Measurements from ENCODE around the gene LETMD1. TPM values are rescaled to one million over a fixed set of nuclear protein-coding genes. Genes with fewer than 3 reads are reported as not detected.
A peak's percentile ranks its signal among the peaks of the same experiment; 100 is the strongest.
"Not testable (repeated sequence)": the region's sequence is repeated elsewhere in the genome, so short reads cannot be mapped to it uniquely, and the experiment has no call there.

The LETMD1 gene, protein sequence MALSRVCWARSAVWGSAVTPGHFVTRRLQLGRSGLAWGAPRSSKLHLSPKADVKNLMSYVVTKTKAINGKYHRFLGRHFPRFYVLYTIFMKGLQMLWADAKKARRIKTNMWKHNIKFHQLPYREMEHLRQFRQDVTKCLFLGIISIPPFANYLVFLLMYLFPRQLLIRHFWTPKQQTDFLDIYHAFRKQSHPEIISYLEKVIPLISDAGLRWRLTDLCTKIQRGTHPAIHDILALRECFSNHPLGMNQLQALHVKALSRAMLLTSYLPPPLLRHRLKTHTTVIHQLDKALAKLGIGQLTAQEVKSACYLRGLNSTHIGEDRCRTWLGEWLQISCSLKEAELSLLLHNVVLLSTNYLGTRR
- total RNA-seq (2014; rRNA removed; shearing (Covaris generic)) = 26.0 and 28.3 TPM in 2 replicates

DNA sequence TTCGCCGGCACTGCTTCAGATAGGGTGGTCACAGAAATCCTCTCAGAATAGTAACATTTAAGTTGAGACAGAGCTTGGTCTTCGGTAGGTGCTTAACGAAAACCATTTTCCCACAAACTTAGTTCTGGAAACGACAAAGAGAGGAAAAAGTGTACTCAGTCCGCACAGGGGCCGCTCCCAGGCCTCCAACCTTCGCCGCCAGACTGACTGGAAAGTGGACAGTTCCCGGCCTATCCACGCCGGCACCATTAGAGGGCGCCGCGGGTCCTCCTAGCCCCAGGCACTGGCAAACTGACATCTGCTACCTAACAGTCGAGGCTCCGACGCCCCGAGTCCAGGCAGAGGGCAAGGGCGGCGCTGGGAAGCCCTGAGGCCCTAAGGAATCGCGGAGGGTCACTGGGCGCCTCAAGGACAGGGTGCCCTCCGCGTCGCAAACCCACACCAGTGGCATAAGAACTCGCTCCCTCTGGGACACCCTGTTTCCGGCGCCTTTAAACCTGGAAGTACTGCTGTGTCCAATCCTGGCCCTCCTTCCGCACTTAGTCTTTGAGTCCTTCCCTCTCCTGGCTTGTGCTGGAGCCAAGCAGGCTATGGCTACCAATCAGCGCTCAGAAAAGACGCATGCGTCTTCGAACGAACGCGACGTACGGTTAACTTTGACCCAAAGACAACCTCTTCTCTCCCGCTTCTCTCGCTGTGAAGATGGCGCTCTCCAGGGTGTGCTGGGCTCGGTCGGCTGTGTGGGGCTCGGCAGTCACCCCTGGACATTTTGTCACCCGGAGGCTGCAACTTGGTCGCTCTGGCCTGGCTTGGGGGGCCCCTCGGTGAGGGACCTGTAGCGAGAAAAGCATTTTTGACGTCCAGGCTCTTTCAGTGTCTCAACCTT, at the start of gene LETMD1:
Gene LETMD1 (plus strand): TSS at position 673 of the 886 bp plus-strand sequence. CDS start 30 bp downstream, at position 703.
- DNase-seq (ENCODE audit: low read depth) = peak; percentile 97

- DNase-seq (ENCODE audit: low read depth) = no peak
These were observed 49.0 kb upstream of the LETMD1 start for GRCh38 chr12:50999093-50999492.

GRCh38 chr12:51000245-51000644, 47.9 kb upstream of the LETMD1 start:
- DNase-seq (ENCODE audit: low read depth) = peak; percentile 37

DNA sequence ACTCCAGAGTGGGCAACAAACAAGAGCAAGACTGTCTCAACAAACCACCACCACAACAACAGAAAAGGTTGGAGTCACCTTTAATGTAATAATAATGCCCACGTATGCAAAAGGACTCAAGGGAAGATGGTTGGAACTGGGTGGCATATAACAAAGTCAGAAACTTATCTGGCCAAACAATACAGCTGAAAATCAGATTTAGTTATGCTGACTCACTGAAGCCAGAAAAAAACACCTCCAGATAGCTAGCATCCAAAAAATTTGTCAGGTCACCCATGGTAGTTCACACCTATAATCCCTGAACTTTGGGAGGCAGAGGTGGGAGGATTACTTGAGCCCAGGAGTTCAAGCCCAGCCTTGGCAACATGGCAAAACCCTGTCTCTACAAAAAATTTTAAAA, 46.3 kb upstream of the LETMD1 start:
- DNase-seq (ENCODE audit: low read depth) = no peak

DNA sequence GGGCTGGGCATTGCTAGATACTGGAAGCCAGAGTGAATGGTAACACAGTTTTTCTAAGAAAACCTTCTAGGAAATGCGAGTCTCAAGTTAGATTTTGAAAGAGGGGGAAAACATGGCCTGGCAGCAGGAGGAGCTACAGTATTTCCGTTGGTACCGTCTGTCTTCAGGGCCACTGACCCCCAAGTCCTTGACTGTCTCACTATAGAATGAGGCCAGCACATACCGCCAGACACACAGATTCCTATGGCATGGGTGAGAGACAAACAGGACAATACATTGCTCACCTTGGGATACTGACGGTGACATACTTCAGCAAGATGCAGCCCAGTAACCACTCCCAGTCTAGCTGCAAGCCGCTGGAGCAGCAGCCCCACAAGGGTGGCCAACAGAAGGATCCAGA, 43.6 kb upstream of the LETMD1 start:
- DNase-seq (ENCODE audit: low read depth) = no peak

DNA sequence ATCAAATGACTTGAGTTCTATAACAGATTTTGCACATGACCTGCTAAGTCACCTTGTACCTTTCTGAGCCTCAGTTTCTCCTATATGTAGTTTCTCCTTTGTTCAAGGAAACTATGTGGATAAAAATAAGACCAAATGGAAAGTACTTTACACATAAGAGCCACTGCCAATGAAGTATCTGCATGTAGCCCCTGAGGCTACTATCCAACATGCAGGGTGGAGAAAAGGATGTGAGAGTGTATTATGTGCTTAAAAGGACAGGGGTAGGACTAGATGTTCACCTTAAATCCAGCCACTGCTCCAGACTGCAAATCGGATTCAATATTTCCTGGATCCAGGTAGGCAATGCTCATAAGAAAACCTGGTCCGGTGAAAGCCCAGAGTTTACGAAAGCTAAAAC, 43.1 kb upstream of the LETMD1 start:
- DNase-seq (ENCODE audit: low read depth) = no peak

DNA sequence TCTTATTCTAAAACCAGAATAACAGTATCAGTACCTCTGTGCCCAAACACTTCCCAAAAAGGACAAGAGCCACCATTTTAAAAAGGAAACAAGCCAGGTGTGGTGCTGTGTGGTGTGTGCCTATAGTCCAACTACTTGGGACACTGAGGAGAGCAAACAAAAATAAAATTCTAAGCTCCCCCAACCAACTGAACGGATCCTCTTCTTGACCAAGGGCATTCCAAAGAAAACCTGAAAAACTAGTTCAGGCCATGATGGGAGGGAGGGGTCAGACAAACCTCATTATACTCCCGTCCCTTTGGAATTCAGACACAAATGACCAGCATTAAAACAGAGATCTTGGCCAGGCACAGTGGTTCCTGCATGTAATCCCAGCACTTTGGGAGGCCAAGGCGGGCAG, 42.5 kb upstream of the LETMD1 start:
- no peak for DNase-seq (ENCODE audit: low read depth)

DNA sequence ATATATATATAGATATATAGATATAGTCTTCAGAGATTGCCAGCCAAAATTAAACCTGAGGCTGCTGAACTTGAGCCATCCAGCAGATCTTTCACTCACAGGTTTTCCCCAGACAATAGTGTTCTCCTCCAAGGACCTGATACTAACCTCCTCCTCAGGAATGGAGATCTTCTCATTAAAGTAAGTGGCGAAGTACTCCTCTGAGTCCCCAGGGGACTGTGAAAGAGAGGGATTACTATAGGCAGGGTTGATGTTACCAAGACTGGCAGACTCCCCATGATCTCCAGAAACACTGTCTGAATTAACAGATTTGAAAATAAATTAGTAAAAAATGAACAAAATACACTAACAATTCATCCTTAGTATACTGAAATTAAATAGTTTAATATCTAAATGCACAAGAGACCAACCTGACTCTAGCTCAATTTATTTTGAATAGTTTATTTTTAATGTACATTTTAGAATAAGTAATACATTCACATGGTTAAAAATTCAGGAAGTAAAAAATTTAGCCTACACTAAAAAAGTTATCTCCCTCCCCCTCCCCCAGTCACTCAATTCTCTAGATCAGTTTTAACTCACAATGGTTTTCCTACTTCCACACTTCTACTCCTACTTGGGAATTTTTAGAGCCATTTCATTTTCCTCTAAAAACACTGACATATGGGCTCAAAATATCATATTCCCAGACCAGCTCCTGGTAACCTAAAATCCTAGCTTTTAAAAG, 39.6 kb upstream of the LETMD1 start:
- no peak for DNase-seq (ENCODE audit: low read depth)

GRCh38 chr12:51009056-51009440, 39.1 kb upstream of the LETMD1 start:
- peak; percentile 51 for DNase-seq (ENCODE audit: low read depth)

GRCh38 chr12:51011955-51012354, 36.2 kb upstream of the LETMD1 start:
- DNase-seq (ENCODE audit: low read depth) = no peak

DNA sequence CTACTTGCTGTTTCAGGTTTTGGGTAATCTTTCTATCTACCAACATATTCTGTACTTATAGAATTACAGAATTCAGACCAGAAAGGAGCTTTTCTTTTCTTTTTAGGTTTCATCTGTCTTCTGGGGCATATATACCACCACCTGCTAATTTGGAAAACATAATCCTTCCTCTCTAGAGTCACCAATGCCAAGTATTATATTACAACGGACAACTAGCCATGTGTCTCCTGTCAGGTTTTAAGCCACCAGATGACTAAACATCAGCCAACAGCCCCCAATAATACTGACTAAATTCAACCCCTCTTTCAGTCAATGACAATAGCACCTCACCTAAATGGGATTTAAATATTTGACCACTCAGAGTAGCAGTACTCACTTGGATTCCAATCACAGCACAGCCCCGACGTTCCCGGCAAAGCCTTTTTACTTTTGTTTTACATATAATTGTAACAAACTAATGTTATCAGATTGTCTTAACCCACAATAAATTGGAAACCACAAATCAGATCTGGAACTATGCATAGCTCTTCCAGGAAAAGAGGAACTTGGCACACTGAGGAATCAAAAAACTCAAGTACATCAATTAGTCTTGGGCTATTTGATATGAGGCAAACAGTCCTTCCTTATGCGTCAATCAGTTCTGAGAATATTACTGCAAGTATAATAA, 35.4 kb upstream of the LETMD1 start:
- no peak for DNase-seq (ENCODE audit: low read depth)

GRCh38 chr12:51013441-51013840, 34.7 kb upstream of the LETMD1 start:
- DNase-seq (ENCODE audit: low read depth) = peak; percentile 55

- DNase-seq (ENCODE audit: low read depth) = not testable (repeated sequence)
These were observed 33.7 kb upstream of the LETMD1 start for GRCh38 chr12:51014467-51014866.

- no peak for DNase-seq (ENCODE audit: low read depth)
These were observed 30.7 kb upstream of the LETMD1 start for GRCh38 chr12:51017452-51017851.

- no peak for DNase-seq (ENCODE audit: low read depth)
These were observed 29.2 kb upstream of the LETMD1 start for GRCh38 chr12:51018956-51019355.

GRCh38 chr12:51019927-51020326, 28.2 kb upstream of the LETMD1 start:
- no peak for DNase-seq (ENCODE audit: low read depth)

DNA sequence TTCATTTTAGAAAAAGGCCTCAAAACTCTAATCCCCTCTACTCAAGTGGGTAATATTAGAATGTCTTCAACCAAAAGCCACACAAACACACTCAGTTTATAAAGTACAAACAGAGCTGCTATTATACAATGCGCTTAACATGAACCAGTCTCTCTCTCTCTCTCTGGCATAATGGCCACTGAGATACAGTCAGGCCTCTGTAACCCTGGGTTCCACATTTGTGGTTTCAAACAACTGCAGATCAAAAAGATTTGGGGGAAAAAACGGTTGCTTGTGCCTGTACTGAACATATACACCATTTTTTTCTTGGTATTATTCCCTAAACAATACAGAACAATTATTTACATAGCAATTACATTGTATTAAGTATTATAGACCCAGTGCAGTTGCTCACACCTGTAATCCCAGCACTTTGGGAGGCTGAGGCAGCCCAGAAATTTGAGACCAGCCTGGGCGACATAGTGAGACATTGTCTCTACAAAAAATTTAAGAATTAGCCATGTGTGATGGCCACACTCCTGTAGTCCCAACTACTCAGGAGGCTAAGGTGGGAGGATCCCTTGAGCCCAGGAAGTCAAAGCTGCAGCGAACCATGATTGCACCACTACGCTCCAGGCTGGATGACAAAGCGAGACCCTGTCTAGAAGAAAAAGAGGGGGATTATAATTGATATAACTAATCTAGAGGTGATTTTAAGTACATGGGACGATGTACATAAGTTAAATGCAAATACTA, 27.5 kb upstream of the LETMD1 start:
- peak; percentile 13 for DNase-seq (ENCODE audit: low read depth)

GRCh38 chr12:51021694-51022093, 26.4 kb upstream of the LETMD1 start:
- no peak for DNase-seq (ENCODE audit: low read depth)

- DNase-seq (ENCODE audit: low read depth) = peak; percentile 7
These were observed 24.3 kb upstream of the LETMD1 start for GRCh38 chr12:51023625-51024382.

DNA sequence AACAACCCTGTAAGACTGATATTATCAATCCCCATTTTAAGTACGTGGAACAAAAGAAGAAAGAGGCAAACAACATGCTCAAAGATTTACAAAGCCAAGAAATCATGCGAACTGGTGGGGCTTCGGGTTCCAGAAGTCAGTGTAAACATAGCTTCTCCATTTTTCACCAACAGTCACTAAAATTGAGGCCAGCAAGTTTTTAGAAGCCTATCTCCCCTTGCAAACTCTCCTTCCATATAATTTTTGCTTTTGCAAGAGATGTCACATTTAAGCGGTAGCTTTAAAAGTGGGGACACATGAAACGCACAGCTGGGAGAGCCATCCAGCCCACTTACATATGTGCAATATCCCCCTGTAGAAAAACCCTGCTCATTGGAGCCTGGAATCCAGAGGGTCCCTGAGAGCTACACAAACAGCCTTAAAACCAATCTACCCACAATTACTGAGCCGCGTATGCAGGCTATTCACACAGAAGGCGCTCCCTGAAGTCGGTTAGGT, 22.7 kb upstream of the LETMD1 start:
- no peak for DNase-seq (ENCODE audit: low read depth)
